HepG2 (cell line): Measurements from ENCODE around the gene RASL10B. TPM values are rescaled to one million over a fixed set of nuclear protein-coding genes. Genes with fewer than 3 reads are reported as not detected.

Experiments used
- ATAC-seq: fragments of 200-7000 bp; cut with Tn5 transposase; 3 replicates; pipeline ENCODE4 v1.9.1; 2020; ENCODE audit warnings: mild to moderate bottlenecking, moderate library complexity
- BruUV-seq: library from RNA; stranded (reverse); fragments of 400-500 nt; replicated peaks from 2 replicates; lab custom pipeline; 2021; lab: Mats Ljungman, UMichigan
- CTCF ChIA-PET: fragments of 300-600 bp; formaldehyde crosslinking; extraction: SDS; loops from one replicate; lab custom pipeline; 2021; ENCODE audit warnings: low total read pairs, inconsistent platforms, low intra/inter-chr PET ratio; lab: Yijun Ruan, JAX
- POLR2A ChIA-PET: fragments of 350-600 bp; sonication (Branson Sonifier 250); formaldehyde crosslinking; loops from one replicate; lab custom pipeline; 2020; ENCODE audit warnings: antibody characterized with exemption, inconsistent platforms; lab: Yijun Ruan, JAX
- DNase-seq: peaks from one replicate; pipeline ENCODE4 v3.0.0-alpha.2; 2015; ENCODE audit warnings: low spot score
- FAIRE-seq: peaks from 3 replicates; lab custom pipeline; 2011; peaks lifted over from hg19 to GRCh38; lab: Jason Lieb, UNC
- H2AFZ ChIP-seq: one replicate; pipeline ENCODE4 v1.6.1; 2011; ENCODE audit warnings: low read length, inconsistent platforms
- H3K27ac ChIP-seq: fragments of 300-600 bp; 3 replicates; pipeline ENCODE4 v1.8.0; 2011; ENCODE audit warnings: mixed run types, mild to moderate bottlenecking, mixed read lengths, low read length, inconsistent platforms; ENCODE audit not compliant: insufficient read depth; ENCODE audit errors: extremely low read length
- H3K27me3 ChIP-seq, 2 experiments: fragments of 200-600 bp in 1 of 2; 2 replicates in 1 of 2; 3 replicates in 1 of 2; pipeline versions ENCODE4 v1.6.0 to v1.8.0; 2011; ENCODE audit warnings: low read length in 2 of 2, mild to moderate bottlenecking in 2 of 2, moderate library complexity in 2 of 2, inconsistent platforms in 1 of 2; ENCODE audit not compliant: insufficient read depth in 2 of 2, control insufficient read depth in 1 of 2
- H3K36me3 ChIP-seq, 2 experiments: fragments of 200-600 bp in 1 of 2; replicated peaks in 1 of 2; 2 replicates in 1 of 2; 3 replicates in 1 of 2; pipeline versions ENCODE4 v1.5.1 to v1.8.0; 2011; ENCODE audit warnings: low read length in 2 of 2, inconsistent platforms in 1 of 2; ENCODE audit not compliant: insufficient read depth in 2 of 2, control insufficient read depth in 1 of 2
- H3K4me1 ChIP-seq: 2 replicates; pipeline ENCODE4 v1.5.1; 2012; ENCODE audit warnings: low read length, inconsistent platforms; ENCODE audit not compliant: insufficient read depth
- H3K4me2 ChIP-seq: 2 replicates; pipeline ENCODE4 v1.6.0; 2011; ENCODE audit warnings: low read depth, low read length, inconsistent platforms
- H3K4me3 ChIP-seq, 3 experiments: fragments of 200-600 bp in 1 of 3; sonication (generic), shearing (Covaris generic) in 1 of 3; replicated peaks in 1 of 3; 2 replicates each; pipeline ENCODE4 v1.5.1; 2011 to 2016; ENCODE audit warnings: low read length in 3 of 3, inconsistent platforms in 2 of 3, low read depth in 2 of 3, mild to moderate bottlenecking in 2 of 3, control low read depth in 1 of 3, mixed read lengths in 1 of 3; ENCODE audit not compliant: insufficient read depth in 1 of 3
- H3K79me2 ChIP-seq: one replicate; pipeline ENCODE4 v1.6.1; 2011; ENCODE audit warnings: low read length, inconsistent platforms; ENCODE audit not compliant: insufficient read depth
- H3K9ac ChIP-seq: 2 replicates; pipeline ENCODE4 v1.6.0; 2011; ENCODE audit warnings: mild to moderate bottlenecking, low read depth, low read length, inconsistent platforms; ENCODE audit not compliant: insufficient read depth
- H3K9me3 ChIP-seq: 2 replicates; pipeline ENCODE4 v1.5.1; 2012; ENCODE audit warnings: mild to moderate bottlenecking, low read length
- H4K20me1 ChIP-seq: 2 replicates; pipeline ENCODE4 v1.6.0; 2011; ENCODE audit warnings: inconsistent platforms, mild to moderate bottlenecking, low read length, moderate library complexity; ENCODE audit not compliant: insufficient read depth
- FOXA3 ChIP-seq: IDR thresholded peaks from 2 replicates; pipeline ENCODE4 v1.6.1; 2016; ENCODE audit warnings: missing genetic modification reagents, missing compliant biosample characterization
- NR2F6 ChIP-seq, 2 experiments: IDR thresholded peaks; 2 replicates each; pipeline ENCODE4 v1.6.1; 2016; ENCODE audit warnings: antibody characterized with exemption in 1 of 2, mild to moderate bottlenecking in 1 of 2
- RCOR2 ChIP-seq: IDR thresholded peaks from 2 replicates; pipeline ENCODE4 v1.6.1; 2016; ENCODE audit warnings: missing biosample characterization, missing genetic modification reagents
- ZNF350 ChIP-seq: sonication (generic); formaldehyde crosslinking; IDR thresholded peaks from 2 replicates; pipeline ENCODE4 v1.4.0; 2020; ENCODE audit warnings: mild to moderate bottlenecking, low read depth, missing genetic modification reagents, borderline replicate concordance
- WGBS: methylation state at CpG from one replicate; pipeline ENCODE4 v1.1.6; 2017; ENCODE audit warnings: low lambda C conversion rate; 5-methylcytosine and 5-hydroxymethylcytosine counted together
- in situ Hi-C: cut with HindIII; loops from 2 replicates; pipeline ENCODE4 v1.10.0; 2017; ENCODE audit warnings: low pct_unique_long_range_greater_than_20kb; ENCODE audit not compliant: extremely low pct_ligation_motif_present
- intact Hi-C: fragments of 100-400 bp; cut with micrococcal nuclease; formaldehyde crosslinking; loops from one replicate; pipeline ENCODE4 v1.10.0; 2022; ENCODE audit not compliant: unreplicated experiment
- polyA plus RNA-seq, 8 experiments: library from polyadenylated mRNA; depleted of rRNA in 3 of 8; stranded (reverse) in 7 of 8; unstranded in 1 of 8; fragments of >200 nt; fragmentation: Illumina TruSeq in 4 of 8; extraction: Trizol in 4 of 8; gene quantifications; 2 replicates each; pipeline versions ENCODE4 v1.2.1 to v1.2.3, GENCODE V29; 2011 to 2016; ENCODE audit warnings: low read depth in 4 of 8, missing spikeins in 1 of 8, mixed read lengths in 1 of 8; ENCODE audit not compliant: insufficient read depth in 1 of 8
- total RNA-seq, 5 experiments: library from RNA; depleted of rRNA; stranded (reverse); fragments of >200 nt; fragmentation: Illumina TruSeq; extraction: Trizol; gene quantifications; 2 replicates each; pipeline ENCODE4 v1.2.3, GENCODE V29; 2016; ENCODE audit warnings: low read depth in 1 of 5
- TF ChIP-seq, protein P1 (sequence below): sonication (generic); formaldehyde crosslinking; IDR thresholded peaks from 2 replicates; pipeline ENCODE4 v1.5.1; 2020; ENCODE audit warnings: missing genetic modification reagents, mild to moderate bottlenecking, borderline replicate concordance
- TF ChIP-seq, protein P2 (sequence below): fragments of 450-650 bp; IDR thresholded peaks from 2 replicates; pipeline ENCODE4 v1.6.1; 2016

The RASL10B gene
- total and polyA plus RNA-seq, 2 of the 13 experiments (the other 11 are each of a cell fraction or from before 2014, with no cell fraction given) = 8.8 to 11.0 TPM

DNA sequence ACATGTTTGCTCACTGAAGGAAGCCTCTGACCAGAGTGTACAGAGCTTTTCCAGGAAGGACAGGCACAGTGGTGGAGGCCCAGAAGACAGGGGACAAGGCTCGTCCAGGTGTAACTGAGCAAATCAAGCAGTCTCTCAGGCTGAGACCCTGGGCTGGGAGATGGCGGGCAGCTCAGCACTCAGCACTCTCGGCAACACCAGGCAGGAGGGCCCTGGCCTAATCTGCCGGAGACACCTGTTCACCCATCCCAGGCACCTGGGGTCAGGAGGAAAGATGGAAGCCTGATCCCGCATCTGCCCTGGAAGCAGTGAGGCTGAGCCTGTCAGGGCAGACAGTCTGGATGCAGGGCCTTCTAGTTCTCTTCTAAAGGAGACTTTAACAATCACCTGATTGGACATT, 4.8 kb downstream of the RASL10B start:
- DNase-seq (no peak), FAIRE-seq (no peak), ATAC-seq (no peak)
- H3K27ac ChIP-seq = no peak overlapping the region
- in situ Hi-C loops = loop anchor here (25.0 kb wide), 1 partner anchor 424 kb away; no protein-coding TSS in a partner anchor
- ChIA-PET POLR2A (no interaction called here), CTCF (no interaction called here)
- TF ChIP-seq ZNF350 (CRISPR knock-in tag) (no peak), FOXA3 (CRISPR knock-in tag) (no peak), RCOR2 (no peak), NR2F6 (IDR thresholded peaks at IDR 0.05) (no peak), NR2F6 (CRISPR knock-in tag; IDR thresholded peaks at IDR 0.05) (no peak)
- TF ChIP-seq, protein P1, sequence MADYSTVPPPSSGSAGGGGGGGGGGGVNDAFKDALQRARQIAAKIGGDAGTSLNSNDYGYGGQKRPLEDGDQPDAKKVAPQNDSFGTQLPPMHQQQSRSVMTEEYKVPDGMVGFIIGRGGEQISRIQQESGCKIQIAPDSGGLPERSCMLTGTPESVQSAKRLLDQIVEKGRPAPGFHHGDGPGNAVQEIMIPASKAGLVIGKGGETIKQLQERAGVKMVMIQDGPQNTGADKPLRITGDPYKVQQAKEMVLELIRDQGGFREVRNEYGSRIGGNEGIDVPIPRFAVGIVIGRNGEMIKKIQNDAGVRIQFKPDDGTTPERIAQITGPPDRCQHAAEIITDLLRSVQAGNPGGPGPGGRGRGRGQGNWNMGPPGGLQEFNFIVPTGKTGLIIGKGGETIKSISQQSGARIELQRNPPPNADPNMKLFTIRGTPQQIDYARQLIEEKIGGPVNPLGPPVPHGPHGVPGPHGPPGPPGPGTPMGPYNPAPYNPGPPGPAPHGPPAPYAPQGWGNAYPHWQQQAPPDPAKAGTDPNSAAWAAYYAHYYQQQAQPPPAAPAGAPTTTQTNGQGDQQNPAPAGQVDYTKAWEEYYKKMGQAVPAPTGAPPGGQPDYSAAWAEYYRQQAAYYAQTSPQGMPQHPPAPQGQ (CRISPR knock-in tag) = no peak
- TF ChIP-seq, protein P2, sequence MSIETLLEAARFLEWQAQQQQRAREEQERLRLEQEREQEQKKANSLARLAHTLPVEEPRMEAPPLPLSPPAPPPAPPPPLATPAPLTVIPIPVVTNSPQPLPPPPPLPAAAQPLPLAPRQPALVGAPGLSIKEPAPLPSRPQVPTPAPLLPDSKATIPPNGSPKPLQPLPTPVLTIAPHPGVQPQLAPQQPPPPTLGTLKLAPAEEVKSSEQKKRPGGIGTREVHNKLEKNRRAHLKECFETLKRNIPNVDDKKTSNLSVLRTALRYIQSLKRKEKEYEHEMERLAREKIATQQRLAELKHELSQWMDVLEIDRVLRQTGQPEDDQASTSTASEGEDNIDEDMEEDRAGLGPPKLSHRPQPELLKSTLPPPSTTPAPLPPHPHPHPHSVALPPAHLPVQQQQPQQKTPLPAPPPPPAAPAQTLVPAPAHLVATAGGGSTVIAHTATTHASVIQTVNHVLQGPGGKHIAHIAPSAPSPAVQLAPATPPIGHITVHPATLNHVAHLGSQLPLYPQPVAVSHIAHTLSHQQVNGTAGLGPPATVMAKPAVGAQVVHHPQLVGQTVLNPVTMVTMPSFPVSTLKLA = no peak
- H3K9me3 ChIP-seq = no peaks in the 10 kb centered on the region
- no TSS peak for BruUV-seq
- H3K36me3 ChIP-seq = no peaks in the 10 kb centered on the region
- H3K4me3 ChIP-seq = no peak overlapping the region
- no peak overlapping the region for H2AFZ ChIP-seq
- H4K20me1 ChIP-seq = no peaks in the 10 kb centered on the region
- intact Hi-C loops = no loop called here
- H3K27me3 ChIP-seq = no peaks in the 10 kb centered on the region
- H3K4me2 ChIP-seq = no peak overlapping the region
- peaks cover 13% of the 10 kb centered on the region for H3K4me1 ChIP-seq
- H3K9ac ChIP-seq = no peak overlapping the region
- H3K79me2 ChIP-seq = peaks cover 2% of the 10 kb centered on the region
- WGBS = 80% methylated on average over 1 of the region's 5 CpGs
